CD4-positive, alpha-beta T cell treated with Interferon gamma for 1 hour (primary cell): ENCODE measurements around the gene LRRC53.

Source experiments
- DNase-seq: peaks from one replicate; pipeline ENCODE4 v3.0.0-alpha.2; 2020

The LRRC53 gene

GRCh38 chr1:74486036-74486435, 26.4 kb downstream of the LRRC53 start:
- no peak for DNase-seq

GRCh38 chr1:74485622-74486021, 26.8 kb downstream of the LRRC53 start:
- no peak for DNase-seq

DNA sequence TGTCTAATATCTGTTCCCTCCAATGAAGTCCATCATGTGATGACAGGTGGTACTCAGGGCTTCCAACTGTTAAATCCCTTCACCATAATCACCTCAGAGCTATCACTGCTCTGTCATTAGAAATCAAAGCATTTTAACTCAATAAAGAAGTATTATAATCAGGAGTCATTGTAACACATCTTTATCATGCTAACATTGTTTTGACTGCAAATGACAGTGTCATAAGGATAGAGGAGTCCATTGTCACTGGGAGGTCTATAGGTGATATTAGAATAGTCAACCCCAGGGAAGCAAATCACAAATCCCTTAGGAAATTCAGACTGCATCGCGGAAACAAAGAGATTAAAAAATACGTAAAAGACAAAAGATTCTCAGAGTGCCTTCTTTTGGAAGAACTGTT, 30.8 kb downstream of the LRRC53 start:
- no peak for DNase-seq

DNA sequence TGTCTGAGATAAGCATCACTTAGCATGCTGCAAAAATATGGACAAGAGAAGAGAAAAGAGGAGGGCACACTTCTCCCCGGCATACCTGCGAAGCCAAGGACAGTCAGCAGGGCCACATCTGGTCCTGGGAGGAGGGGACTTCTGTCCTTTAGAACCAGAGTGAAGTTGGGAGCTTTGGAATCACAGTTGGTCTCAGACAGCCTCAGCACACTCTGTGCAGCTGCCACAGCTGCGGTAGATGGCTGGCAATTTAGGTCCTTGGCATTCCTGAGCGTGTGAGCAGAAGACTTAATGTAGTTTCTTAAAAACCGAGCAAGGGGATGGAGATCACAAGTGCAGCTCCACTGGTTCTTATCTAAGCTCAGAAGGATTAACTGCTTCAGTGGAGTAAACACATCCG, 32.3 kb downstream of the LRRC53 start:
- no peak for DNase-seq

GRCh38 chr1:74478979-74479378, 33.4 kb downstream of the LRRC53 start:
- DNase-seq: no peak

- DNase-seq: no peak
These were observed 37.8 kb downstream of the LRRC53 start for GRCh38 chr1:74474585-74474984.

DNA sequence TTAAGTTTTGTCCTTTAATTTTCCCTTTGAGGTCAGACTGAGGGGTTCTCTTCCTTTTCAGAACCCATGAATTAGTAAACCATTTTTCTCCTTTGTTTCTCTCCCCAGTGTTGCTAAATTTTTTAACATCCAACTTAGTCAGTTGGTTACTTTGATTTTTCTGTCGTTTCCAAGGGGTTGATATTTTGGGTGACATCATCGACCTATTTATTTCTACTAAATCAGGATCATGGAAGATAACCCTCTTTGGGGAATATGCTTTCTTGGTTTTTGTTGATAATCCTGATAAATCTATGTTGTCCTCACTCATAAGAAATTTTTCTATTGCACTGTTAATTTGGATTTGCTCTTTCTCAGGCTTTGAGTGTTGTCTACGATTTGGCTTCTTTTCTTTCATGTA, 40.9 kb downstream of the LRRC53 start:
- DNase-seq: no peak

- DNase-seq: no peak
These were observed 41.5 kb downstream of the LRRC53 start for GRCh38 chr1:74470936-74471335.

DNA sequence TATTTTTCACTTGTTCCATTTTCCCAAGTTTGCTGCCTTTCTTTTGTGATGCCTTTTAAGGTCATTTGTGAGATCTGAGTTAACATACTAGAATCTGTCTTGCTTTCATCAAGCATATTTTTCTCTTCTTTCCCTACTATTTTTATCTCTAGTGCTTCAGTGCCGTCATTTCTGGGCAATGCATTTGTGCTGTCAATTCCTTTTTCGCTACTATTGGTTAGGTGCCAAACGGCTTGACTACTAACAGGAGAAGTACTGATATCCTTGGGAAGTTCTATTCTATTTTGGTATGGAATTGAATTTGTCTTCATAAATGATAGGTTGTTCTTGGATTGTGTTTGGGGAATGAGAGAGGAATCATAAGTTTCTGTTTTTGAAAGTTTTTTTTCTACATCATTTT, 42.2 kb downstream of the LRRC53 start:
- no peak for DNase-seq

DNA sequence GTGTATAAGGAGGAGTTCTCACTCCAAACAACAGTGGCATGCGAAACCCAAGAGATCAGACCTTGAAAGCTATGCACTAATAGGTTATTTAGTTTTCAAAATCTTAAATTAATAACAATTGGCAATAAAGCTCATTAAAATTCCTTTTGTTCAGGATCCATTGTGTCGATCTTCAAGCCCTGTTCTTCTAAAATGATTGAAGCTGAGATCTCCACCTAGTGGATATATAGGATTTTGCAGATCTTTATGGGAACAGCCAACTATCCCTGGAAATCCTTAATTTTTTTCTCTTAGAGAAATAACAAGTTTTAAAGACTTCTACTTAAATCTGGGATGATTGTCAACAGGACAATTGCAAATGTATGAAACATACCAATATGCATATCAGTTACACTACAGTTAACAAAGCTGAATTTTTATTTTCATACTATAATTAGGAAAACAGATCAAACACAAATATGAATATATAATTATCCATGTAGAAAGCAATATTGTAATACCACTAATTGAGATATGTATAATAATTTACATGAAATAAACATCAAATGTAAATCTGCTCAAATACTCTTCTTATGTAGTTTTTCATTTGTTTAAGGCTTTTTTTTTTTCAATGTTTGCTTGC, 43.3 kb downstream of the LRRC53 start:
- DNase-seq: no peak

DNA sequence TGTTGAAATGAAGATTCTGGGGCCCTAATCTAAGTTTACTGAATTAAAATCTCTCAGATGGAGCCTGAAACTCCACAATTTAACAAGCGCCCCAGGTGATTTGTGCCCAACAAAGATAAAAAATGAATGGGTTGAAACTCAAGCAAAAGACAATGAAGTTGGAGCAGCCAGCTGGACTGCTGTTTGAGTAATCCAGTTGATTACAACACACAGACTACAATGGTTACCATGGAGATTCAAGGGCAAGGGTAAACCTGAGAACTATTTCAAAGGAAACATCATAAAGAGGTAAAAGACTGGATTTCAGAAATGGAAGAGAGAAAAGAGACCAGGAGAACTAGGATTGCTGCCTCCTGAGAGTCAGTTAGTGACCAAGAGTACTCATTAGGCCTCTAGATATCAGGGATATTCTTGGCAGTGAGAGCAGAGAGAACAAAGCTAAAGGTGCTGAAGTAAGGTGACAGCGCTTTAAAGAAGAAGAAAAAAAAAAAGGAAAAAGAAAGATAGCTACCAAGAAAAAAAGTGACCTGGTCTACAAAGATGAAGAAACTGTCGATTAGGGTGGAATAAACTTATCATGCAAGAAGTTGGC, 44.5 kb downstream of the LRRC53 start:
- DNase-seq: no peak

GRCh38 chr1:74465193-74465681, 47.2 kb downstream of the LRRC53 start:
- DNase-seq: no peak

DNA sequence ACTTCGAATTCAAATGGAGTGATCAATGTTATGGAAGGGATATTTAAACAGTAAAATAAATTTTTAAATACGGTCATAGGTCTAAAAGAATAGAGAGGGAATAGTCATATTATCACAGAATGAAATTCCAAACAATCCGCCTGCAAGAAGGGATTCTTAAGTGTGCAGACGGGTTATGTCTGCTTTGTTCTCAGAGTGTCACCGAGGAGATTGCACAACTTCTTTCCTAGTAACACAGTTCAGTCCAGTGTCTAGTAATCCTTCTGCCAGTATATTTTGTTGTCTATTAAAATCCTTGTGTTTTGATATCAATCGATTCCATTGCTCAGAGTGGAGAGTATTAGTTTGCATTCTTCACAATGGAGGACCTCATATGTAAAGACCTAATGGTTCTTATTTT, 48.4 kb downstream of the LRRC53 start:
- DNase-seq: no peak

DNA sequence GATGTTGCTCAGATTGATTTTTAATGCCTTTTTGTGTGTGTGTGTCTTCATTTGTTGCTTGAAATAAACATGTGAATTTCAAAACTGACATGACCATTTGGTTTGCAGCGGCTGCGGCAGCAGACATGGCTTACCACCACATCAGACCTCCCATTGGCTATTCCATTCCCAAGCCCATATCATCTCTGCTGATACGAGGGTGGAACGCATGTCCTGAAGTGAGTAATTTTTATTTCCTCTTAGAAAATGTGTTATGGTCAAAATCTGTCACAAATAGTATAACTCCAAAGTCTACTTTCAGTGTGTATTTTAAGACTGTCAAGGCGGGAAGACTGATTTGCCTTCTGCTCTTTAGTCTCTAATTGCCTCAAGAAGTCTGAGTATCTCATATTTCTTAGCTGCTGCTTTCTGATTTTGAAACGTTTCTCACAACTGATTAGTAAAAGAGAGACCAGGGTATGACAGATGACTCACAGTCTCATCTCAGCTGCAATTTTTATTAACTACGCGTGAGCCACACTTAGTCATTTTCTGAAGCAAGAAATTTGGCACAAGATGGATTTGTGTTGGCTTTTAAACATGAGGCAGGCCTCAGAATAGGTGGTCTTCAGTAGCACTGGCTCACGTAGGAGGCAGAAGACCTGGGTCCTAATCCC, 49.0 kb downstream of the LRRC53 start:
- no peak for DNase-seq

- DNase-seq: no peak
These were observed 55.2 kb downstream of the LRRC53 start for GRCh38 chr1:74457253-74457652.

GRCh38 chr1:74455390-74455789, 57.0 kb downstream of the LRRC53 start:
- DNase-seq: no peak

DNA sequence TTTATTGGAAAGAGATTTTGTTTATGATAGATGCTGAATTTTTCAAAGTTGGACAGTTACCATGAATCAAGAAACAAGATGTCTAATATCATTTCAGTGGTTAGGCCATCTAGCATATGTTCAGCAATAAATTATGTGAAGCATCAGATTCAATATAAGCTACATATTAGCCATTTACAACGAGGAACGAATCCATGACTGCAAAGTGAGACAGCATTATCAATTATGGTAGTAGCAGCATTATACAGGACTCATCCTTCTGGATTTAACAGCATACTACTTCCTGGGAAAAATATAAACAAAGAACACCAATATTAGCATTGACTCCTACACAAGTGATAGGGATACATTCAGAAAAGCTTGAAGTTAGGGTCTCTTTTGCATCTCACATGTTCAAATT, 59.1 kb downstream of the LRRC53 start:
- no peak for DNase-seq

DNA sequence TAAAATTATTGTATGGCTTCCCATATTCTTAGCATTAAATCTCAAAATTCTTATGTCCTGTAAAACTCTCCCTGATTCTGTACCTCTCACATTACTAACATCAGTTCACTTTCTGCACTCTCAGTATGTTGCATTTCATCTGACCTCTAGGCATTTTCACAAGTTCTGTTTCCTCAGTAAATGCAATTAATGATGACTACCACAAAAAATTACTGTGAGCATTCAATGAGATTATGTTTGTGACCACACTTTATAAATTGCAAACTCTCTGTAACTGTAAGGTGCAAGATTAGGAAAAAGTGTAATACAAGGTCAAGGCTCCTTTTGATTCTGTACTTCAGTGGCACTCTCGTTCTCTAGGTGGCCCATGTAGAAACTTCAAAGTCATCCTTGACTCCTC, 60.4 kb downstream of the LRRC53 start:
- DNase-seq: no peak

DNA sequence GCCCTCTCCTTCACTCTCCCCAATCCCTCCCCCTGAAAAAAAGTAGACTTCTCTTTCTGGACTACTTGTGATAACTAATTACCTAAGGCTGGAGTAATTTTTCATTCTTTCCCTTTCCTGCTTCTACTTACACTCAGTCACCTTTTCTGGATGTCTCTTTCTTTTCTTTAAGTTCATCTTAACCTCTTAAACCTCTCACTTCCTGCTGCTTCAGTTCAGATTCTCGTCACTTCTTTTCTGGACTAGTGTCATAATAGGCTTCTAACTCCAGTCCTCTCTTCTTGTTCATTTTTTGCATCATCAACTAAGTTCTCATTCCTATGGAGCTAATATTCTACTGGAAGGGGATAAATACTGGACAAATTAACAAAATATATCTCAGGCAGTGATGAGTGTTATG, 75.4 kb downstream of the LRRC53 start:
- DNase-seq: no peak

GRCh38 chr1:74436078-74436477, 76.3 kb downstream of the LRRC53 start:
- no peak for DNase-seq

- DNase-seq: no peak
These were observed 78.1 kb downstream of the LRRC53 start for GRCh38 chr1:74434321-74434720.

DNA sequence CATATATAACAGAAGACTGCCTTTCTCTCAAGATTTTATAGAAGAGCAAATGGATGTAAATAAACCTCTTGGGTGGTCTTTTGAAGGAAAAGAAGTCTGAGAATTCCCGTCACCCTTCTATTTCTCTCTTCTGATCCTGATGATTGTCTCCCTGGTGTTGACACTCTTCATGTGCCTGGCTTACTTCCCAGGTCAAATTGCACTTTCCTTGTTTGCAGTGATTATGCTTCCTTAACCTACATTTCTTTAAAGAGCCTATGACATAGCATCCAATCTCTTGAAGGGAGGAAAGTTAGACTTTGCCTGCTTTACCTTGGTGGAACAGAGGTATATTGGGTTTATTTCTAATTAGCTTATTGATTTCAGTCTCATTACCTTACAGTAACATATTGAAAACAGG, 80.1 kb downstream of the LRRC53 start:
- DNase-seq: no peak

DNA sequence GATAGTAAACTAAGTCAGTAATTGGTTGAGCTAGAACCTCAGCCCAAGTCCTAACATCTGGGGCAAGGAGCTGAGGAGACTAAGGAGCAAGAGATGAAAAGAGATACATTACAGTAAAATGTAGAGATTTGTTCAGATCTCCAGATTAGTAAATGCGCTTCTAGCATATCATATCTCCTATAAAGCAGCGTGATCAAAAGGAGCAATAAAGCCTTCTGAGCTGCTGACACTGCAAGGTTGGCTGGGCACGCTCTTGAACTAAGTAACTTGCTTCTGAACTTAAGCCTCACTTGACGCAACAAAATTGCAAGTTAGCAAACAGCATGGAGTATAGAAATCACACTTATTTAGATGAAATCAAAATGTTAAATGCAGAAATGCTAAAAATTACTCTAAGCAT, 80.9 kb downstream of the LRRC53 start:
- no peak for DNase-seq

DNA sequence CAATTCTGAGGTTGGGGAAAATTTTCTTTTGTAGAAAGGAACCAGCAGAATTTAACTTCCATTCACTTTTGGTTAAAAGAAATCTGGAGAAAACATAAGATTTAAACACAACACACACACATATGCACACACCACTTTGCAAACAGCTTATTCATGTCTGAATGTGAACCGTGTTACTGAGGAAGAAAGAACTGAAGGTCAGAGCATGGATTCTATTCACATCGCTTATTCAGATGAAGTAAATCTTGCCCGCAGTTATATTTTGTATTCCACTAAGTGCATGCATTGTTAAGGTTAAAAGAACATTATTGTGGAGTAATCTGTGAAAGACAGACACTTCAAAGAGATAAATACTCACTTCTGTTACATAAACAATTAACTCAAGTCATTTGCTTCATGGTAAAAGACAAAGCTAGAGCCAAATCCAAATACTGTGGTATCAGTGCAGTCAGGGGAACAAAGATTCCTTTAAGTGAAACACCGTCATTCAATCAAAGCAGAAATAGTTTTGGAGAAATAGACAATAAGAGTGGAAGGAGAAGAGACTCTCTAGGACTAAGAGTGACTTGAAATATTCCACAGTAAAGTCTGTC, 82.0 kb downstream of the LRRC53 start:
- DNase-seq: no peak
